GM18517 (cell line): ENCODE measurements around the gene RNPC3.

Experiments used
- ATAC-seq: cut with Tn5 transposase; IDR thresholded peaks from one replicate; pipeline ENCODE4 v1.9.1; 2021; ENCODE audit warnings: mild to moderate bottlenecking, moderate library complexity; ENCODE audit not compliant: unreplicated experiment

RNPC3 gene

GRCh38 chr1:103525607-103526507 is at the start of gene RNPC3:
Gene RNPC3, plus strand, starts transcription at chr1:103525699. Its CDS starts 372 bp downstream, at chr1:103526071.
- ATAC-seq, result peak; percentile 81

- no peak for ATAC-seq
Observed at GRCh38 chr1:103477101-103477500, 48.4 kb upstream of the RNPC3 start.

- ATAC-seq, result peak; percentile 75
Observed at GRCh38 chr1:103489935-103490334, 35.6 kb upstream of the RNPC3 start.

- no peak for ATAC-seq
Observed at GRCh38 chr1:103492003-103492625, 33.4 kb upstream of the RNPC3 start.

- ATAC-seq, result no peak
Observed at GRCh38 chr1:103496014-103496635, 29.4 kb upstream of the RNPC3 start.

GRCh38 chr1:103497404-103497803 is 28.1 kb upstream of the RNPC3 start:
- no peak for ATAC-seq

GRCh38 chr1:103509250-103509649 is 16.2 kb upstream of the RNPC3 start:
- ATAC-seq, result no peak

- no peak for ATAC-seq
Observed at GRCh38 chr1:103513711-103514110, 11.8 kb upstream of the RNPC3 start.

GRCh38 chr1:103514920-103515503 is 10.5 kb upstream of the RNPC3 start:
- peak; percentile 78 for ATAC-seq

GRCh38 chr1:103516283-103516682 is 9.2 kb upstream of the RNPC3 start:
- ATAC-seq, result no peak

- ATAC-seq, result no peak
Observed at GRCh38 chr1:103516693-103517092, 8.8 kb upstream of the RNPC3 start.

GRCh38 chr1:103517380-103518047 is 8.0 kb upstream of the RNPC3 start:
- ATAC-seq, result peak; percentile 89

GRCh38 chr1:103520822-103521221 is 4.7 kb upstream of the RNPC3 start:
- no peak for ATAC-seq

- no peak for ATAC-seq
Observed at GRCh38 chr1:103523346-103523745, 2.2 kb upstream of the RNPC3 start.

GRCh38 chr1:103525114-103525606 is 339 bp upstream of the RNPC3 start:
- ATAC-seq, result peak; percentile 48

- no peak for ATAC-seq
Observed at GRCh38 chr1:103527331-103527730, 1.8 kb downstream of the RNPC3 start.

- ATAC-seq, result no peak
Observed at GRCh38 chr1:103529746-103530145, 4.2 kb downstream of the RNPC3 start.

GRCh38 chr1:103538226-103538625 is 12.7 kb downstream of the RNPC3 start:
- no peak for ATAC-seq

- no peak for ATAC-seq
Observed at GRCh38 chr1:103541431-103541830, 15.9 kb downstream of the RNPC3 start.

GRCh38 chr1:103546496-103546895 is 21.0 kb downstream of the RNPC3 start:
- no peak for ATAC-seq

GRCh38 chr1:103547840-103548239 is 22.3 kb downstream of the RNPC3 start:
- ATAC-seq, result no peak
